SH-SY5Y (cell line): Measurements from ENCODE around the gene EFNA2.

Experiments
- GATA2 ChIP-seq: IDR thresholded peaks from 2 replicates; pipeline ENCODE4 v1.6.1; 2011; ENCODE audit warnings: mild to moderate bottlenecking, low read depth, low read length
- GATA3 ChIP-seq: IDR thresholded peaks from 2 replicates; pipeline ENCODE4 v1.6.1; 2011; ENCODE audit warnings: low read depth, mild to moderate bottlenecking, low read length, moderate library complexity

- TF ChIP-seq GATA2 (no peak), GATA3 (no peak)
Measured at GRCh38 chr19:1279782-1280341, 5.8 kb upstream of the EFNA2 start.
